ENCODE data around the gene COG7.
"Not testable (repeated sequence)": the region's sequence is repeated elsewhere in the genome, so short reads cannot be mapped to it uniquely, and the experiment has no call there.

DNA sequence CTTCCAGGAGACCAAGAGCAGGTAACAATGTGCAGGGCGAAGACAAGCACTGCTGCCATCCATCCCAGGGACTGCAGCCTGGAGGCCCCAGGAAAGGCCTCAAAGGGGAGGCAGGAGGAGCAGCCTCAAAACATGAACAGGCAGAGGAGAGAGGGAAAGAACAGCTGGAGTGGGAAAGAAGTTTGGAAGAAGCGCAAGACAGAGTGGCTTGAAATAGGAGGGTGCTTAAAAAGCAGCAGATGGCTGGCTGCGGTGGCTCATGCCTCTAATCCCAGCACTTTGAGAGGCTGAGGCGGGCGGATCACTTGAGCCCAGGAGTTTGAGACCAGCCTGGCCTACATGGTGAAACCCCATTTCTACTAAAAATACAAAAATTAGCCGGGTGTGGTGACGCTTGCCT, 52.5 kb downstream of the COG7 start:
- TF ChIP-seq, protein P1, sequence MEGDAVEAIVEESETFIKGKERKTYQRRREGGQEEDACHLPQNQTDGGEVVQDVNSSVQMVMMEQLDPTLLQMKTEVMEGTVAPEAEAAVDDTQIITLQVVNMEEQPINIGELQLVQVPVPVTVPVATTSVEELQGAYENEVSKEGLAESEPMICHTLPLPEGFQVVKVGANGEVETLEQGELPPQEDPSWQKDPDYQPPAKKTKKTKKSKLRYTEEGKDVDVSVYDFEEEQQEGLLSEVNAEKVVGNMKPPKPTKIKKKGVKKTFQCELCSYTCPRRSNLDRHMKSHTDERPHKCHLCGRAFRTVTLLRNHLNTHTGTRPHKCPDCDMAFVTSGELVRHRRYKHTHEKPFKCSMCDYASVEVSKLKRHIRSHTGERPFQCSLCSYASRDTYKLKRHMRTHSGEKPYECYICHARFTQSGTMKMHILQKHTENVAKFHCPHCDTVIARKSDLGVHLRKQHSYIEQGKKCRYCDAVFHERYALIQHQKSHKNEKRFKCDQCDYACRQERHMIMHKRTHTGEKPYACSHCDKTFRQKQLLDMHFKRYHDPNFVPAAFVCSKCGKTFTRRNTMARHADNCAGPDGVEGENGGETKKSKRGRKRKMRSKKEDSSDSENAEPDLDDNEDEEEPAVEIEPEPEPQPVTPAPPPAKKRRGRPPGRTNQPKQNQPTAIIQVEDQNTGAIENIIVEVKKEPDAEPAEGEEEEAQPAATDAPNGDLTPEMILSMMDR (conservative IDR thresholded peaks at IDR 0.05) = not testable (repeated sequence)
- not testable (repeated sequence) for TF ChIP-seq EZH2 (IDR thresholded peaks at IDR 0.05; ENCODE audit: low read depth)
